ENCODE data around the gene SLC24A3. TPM values are rescaled to one million over a fixed set of nuclear protein-coding genes. Genes with fewer than 3 reads are reported as not detected.

SLC24A3 gene
- total RNA-seq, 1 experiment from 2014 or later = 46.0 TPM

- Histone ChIP-seq H3K9me3 (ENCODE audit: low read depth, low read length, poor library complexity, severe bottlenecking) (no peaks in the 10 kb centered on the region), H3K27me3 (replicated peaks; ENCODE audit: insufficient read depth, low read depth, low read length, poor library complexity) (no peaks in the 10 kb centered on the region), H3K27ac (ENCODE audit: low read depth, low read length, poor library complexity, severe bottlenecking) (no peak overlapping the region), H3K4me1 (ENCODE audit: insufficient read depth, low read length, poor library complexity, severe bottlenecking) (no peaks in the 10 kb centered on the region), H3K4me3 (ENCODE audit: low read depth, low read length, poor library complexity, severe bottlenecking) (no peak overlapping the region), H3K36me3 (ENCODE audit: insufficient read depth, low read length, poor library complexity, severe bottlenecking) (no peaks in the 10 kb centered on the region)
- DNase-seq (ENCODE audit: low spot score) = no peak
- intact Hi-C loops (cut with micrococcal nuclease; ENCODE audit: unreplicated experiment) = no loop called here
- ChIA-PET CTCF (no interaction called here), POLR2A (ENCODE audit: low non-redundant PET) (no interaction called here)
- TF ChIP-seq CTCF (conservative IDR thresholded peaks at IDR 0.05; ENCODE audit: low read depth, low read length) (no peak), EZH2 (IDR thresholded peaks at IDR 0.05; ENCODE audit: borderline replicate concordance, low read depth, low read length, poor library complexity, severe bottlenecking) (no peak)
- BruUV-seq (replicated peaks) = no TSS peak
These were observed 284.6 kb downstream of the SLC24A3 start for GRCh38 chr20:19497064-19497463.

- DNase-seq (ENCODE audit: low spot score) = no peak
- Histone ChIP-seq H3K27ac (ENCODE audit: low read depth, low read length, poor library complexity, severe bottlenecking) (no peak overlapping the region), H3K36me3 (ENCODE audit: insufficient read depth, low read length, poor library complexity, severe bottlenecking) (no peaks in the 10 kb centered on the region), H3K9me3 (ENCODE audit: low read depth, low read length, poor library complexity, severe bottlenecking) (no peaks in the 10 kb centered on the region), H3K4me3 (ENCODE audit: low read depth, low read length, poor library complexity, severe bottlenecking) (no peak overlapping the region), H3K4me1 (ENCODE audit: insufficient read depth, low read length, poor library complexity, severe bottlenecking) (no peaks in the 10 kb centered on the region), H3K27me3 (replicated peaks; ENCODE audit: insufficient read depth, low read depth, low read length, poor library complexity) (no peaks in the 10 kb centered on the region)
- ChIA-PET CTCF (no interaction called here), POLR2A (ENCODE audit: low non-redundant PET) (no interaction called here)
- intact Hi-C loops (cut with micrococcal nuclease; ENCODE audit: unreplicated experiment) = no loop called here
- BruUV-seq (replicated peaks) = no TSS peak
- TF ChIP-seq EZH2 (IDR thresholded peaks at IDR 0.05; ENCODE audit: borderline replicate concordance, low read depth, low read length, poor library complexity, severe bottlenecking) (no peak), CTCF (conservative IDR thresholded peaks at IDR 0.05; ENCODE audit: low read depth, low read length) (no peak)
These were observed 286.3 kb downstream of the SLC24A3 start for GRCh38 chr20:19498756-19499155.

- ChIA-PET POLR2A (ENCODE audit: low non-redundant PET) (no interaction called here), CTCF (no interaction called here)
- H3K4me3 ChIP-seq (ENCODE audit: low read depth, low read length, poor library complexity, severe bottlenecking) = no peak overlapping the region
- no peak for DNase-seq (ENCODE audit: low spot score)
- no peaks in the 10 kb centered on the region for H3K9me3 ChIP-seq (ENCODE audit: low read depth, low read length, poor library complexity, severe bottlenecking)
- BruUV-seq (replicated peaks) = no TSS peak
- no peaks in the 10 kb centered on the region for H3K36me3 ChIP-seq (ENCODE audit: insufficient read depth, low read length, poor library complexity, severe bottlenecking)
- no peak for TF ChIP-seq EZH2 (IDR thresholded peaks at IDR 0.05; ENCODE audit: borderline replicate concordance, low read depth, low read length, poor library complexity, severe bottlenecking)
- TF ChIP-seq CTCF (conservative IDR thresholded peaks at IDR 0.05; ENCODE audit: low read depth, low read length) = no peak
- H3K27ac ChIP-seq (ENCODE audit: low read depth, low read length, poor library complexity, severe bottlenecking) = no peak overlapping the region
- intact Hi-C loops (cut with micrococcal nuclease; ENCODE audit: unreplicated experiment) = no loop called here
- peaks cover 10% of the 10 kb centered on the region for H3K4me1 ChIP-seq (ENCODE audit: insufficient read depth, low read length, poor library complexity, severe bottlenecking)
- H3K27me3 ChIP-seq (replicated peaks; ENCODE audit: insufficient read depth, low read depth, low read length, poor library complexity) = no peaks in the 10 kb centered on the region
These were observed 289.2 kb downstream of the SLC24A3 start for GRCh38 chr20:19501476-19502115.
